Gastrocnemius medialis (tissue), 4 donors: ENCODE results near the gene MS4A10.

Experiments
- CTCF ChIP-seq, 5 experiments: fragments of 450-650 bp in 3 of 5; fragments of 200-600 bp in 2 of 5; sonication (generic) in 2 of 5; IDR thresholded peaks in 4 of 5; conservative IDR thresholded peaks in 1 of 5; 1 replicate in 4 of 5; 2 replicates in 1 of 5; pipeline ENCODE4 v1.5.1; 2016 to 2019; ENCODE audit warnings: antibody characterized with exemption in 5 of 5, mild to moderate bottlenecking in 3 of 5, moderate library complexity in 3 of 5
- POLR2A ChIP-seq, 2 donors: fragments of 450-650 bp; IDR thresholded peaks; one replicate each; pipeline ENCODE4 v1.6.1; 2017; ENCODE audit warnings: antibody characterized with exemption in 2 of 2, mild to moderate bottlenecking in 2 of 2, moderate library complexity in 2 of 2

- TF ChIP-seq CTCF (IDR thresholded peaks at IDR 0.05 in 4 of 5, conservative IDR thresholded peaks at IDR 0.05 in 1 of 5): no peak
- no peak for TF ChIP-seq POLR2A (IDR thresholded peaks at IDR 0.05)
These were observed 1.9 kb downstream of the MS4A10 start for GRCh38 chr11:60786811-60787567.
